ENCODE measurements around the gene AFF3. TPM values are rescaled to one million over a fixed set of nuclear protein-coding genes. Genes with fewer than 3 reads are reported as not detected.

The AFF3 gene
- total and polyA plus RNA-seq, 4 donors, result 0.48 to 5.3 (median 2.3) TPM

DNA sequence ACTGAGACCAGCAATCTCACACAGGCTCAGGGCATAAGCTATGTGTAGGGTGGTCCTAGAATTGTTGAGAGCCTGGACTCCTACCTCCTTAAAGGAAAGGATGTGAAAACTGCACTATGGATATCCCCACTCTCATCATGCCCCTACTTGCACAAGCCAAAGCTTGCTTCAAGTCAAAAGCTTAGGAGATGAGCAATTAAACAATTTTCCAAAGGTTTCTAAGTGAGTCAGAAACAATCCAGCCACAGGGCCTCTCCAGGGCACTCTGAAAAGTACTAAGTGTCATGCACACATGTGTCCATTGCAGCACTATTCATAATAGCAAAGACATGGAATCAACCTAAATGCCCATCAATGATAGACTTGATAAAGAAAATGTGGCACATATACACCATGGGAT, 215.4 kb downstream of the AFF3 start:
- H3K9ac ChIP-seq (ENCODE audit: low read depth in 1 of 2, low read length in 2 of 2), result no peak overlapping the region
- no peak overlapping the region for H3K4me3 ChIP-seq (ENCODE audit: low read depth in 1 of 3, low read length in 3 of 3)
- no peak overlapping the region for H3K27ac ChIP-seq (ENCODE audit: low read depth in 1 of 2, low read length in 2 of 2)
- TF ChIP-seq TAF1 (conservative IDR thresholded peaks at IDR 0.05) (no peak), NR2F2 (IDR thresholded peaks at IDR 0.05) (no peak), YY1 (IDR thresholded peaks at IDR 0.05) (no peak), GABPA (IDR thresholded peaks at IDR 0.05 in 1 of 2, conservative IDR thresholded peaks at IDR 0.05 in 1 of 2) (no peak), EGR1 (IDR thresholded peaks at IDR 0.05; ENCODE audit: low read depth in 2 of 2) (no peak)
- TF ChIP-seq, protein P1, sequence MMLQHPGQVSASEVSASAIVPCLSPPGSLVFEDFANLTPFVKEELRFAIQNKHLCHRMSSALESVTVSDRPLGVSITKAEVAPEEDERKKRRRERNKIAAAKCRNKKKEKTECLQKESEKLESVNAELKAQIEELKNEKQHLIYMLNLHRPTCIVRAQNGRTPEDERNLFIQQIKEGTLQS (IDR thresholded peaks at IDR 0.05), result no peak
- TF ChIP-seq, protein P2, sequence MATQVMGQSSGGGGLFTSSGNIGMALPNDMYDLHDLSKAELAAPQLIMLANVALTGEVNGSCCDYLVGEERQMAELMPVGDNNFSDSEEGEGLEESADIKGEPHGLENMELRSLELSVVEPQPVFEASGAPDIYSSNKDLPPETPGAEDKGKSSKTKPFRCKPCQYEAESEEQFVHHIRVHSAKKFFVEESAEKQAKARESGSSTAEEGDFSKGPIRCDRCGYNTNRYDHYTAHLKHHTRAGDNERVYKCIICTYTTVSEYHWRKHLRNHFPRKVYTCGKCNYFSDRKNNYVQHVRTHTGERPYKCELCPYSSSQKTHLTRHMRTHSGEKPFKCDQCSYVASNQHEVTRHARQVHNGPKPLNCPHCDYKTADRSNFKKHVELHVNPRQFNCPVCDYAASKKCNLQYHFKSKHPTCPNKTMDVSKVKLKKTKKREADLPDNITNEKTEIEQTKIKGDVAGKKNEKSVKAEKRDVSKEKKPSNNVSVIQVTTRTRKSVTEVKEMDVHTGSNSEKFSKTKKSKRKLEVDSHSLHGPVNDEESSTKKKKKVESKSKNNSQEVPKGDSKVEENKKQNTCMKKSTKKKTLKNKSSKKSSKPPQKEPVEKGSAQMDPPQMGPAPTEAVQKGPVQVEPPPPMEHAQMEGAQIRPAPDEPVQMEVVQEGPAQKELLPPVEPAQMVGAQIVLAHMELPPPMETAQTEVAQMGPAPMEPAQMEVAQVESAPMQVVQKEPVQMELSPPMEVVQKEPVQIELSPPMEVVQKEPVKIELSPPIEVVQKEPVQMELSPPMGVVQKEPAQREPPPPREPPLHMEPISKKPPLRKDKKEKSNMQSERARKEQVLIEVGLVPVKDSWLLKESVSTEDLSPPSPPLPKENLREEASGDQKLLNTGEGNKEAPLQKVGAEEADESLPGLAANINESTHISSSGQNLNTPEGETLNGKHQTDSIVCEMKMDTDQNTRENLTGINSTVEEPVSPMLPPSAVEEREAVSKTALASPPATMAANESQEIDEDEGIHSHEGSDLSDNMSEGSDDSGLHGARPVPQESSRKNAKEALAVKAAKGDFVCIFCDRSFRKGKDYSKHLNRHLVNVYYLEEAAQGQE (IDR thresholded peaks at IDR 0.05), result no peak
- H3K9me3 ChIP-seq (ENCODE audit: control insufficient read depth in 4 of 4, low read length in 3 of 4), result no peaks in the 10 kb centered on the region
- H3K27me3 ChIP-seq (ENCODE audit: control insufficient read depth in 4 of 4, insufficient read depth in 4 of 4, low read length in 3 of 4), result no peaks in the 10 kb centered on the region
- peaks cover 0 to 2% (median 0%) of the 10 kb centered on the region in 4 donors for H3K36me3 ChIP-seq (ENCODE audit: control insufficient read depth in 4 of 4, insufficient read depth in 3 of 4, low read depth in 1 of 4, low read length in 3 of 4)
- peaks cover 0 to 2% (median 0%) of the 10 kb centered on the region in 4 donors for H3K4me1 ChIP-seq (ENCODE audit: control insufficient read depth in 4 of 4, insufficient read depth in 4 of 4, low read length in 3 of 4)
- DNase-seq (ENCODE audit: low spot score), result no peak

DNA sequence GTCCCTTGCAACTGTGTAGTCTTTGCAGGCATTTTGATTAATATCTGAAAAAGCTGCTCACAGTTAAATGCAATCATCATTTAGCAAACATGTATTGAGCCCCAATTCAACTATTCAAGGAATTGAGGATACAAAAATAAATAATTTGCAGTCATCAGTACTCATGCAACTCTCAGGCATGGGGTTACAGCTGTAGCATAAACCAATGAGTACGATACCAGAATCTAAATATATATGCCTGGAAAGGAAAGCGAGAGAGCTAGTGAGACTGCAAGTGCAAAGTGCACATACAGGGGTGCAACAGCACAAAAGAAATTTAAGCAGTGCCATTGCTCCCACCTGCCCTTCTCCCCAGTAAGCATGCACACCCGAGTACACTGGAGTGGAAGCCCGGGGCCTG, 216.4 kb downstream of the AFF3 start:
- Histone ChIP-seq H3K4me3 (ENCODE audit: low read depth in 1 of 3, low read length in 3 of 3) (no peak overlapping the region), H3K4me1 (ENCODE audit: control insufficient read depth in 4 of 4, insufficient read depth in 4 of 4, low read length in 3 of 4) (peaks cover 0 to 2% (median 0%) of the 10 kb centered on the region in 4 donors), H3K27ac (ENCODE audit: low read depth in 1 of 2, low read length in 2 of 2) (no peak overlapping the region), H3K9me3 (ENCODE audit: control insufficient read depth in 4 of 4, low read length in 3 of 4) (no peaks in the 10 kb centered on the region), H3K27me3 (ENCODE audit: control insufficient read depth in 4 of 4, insufficient read depth in 4 of 4, low read length in 3 of 4) (no peaks in the 10 kb centered on the region), H3K36me3 (ENCODE audit: control insufficient read depth in 4 of 4, insufficient read depth in 3 of 4, low read depth in 1 of 4, low read length in 3 of 4) (peaks cover 0 to 2% (median 0%) of the 10 kb centered on the region in 4 donors), H3K9ac (ENCODE audit: low read depth in 1 of 2, low read length in 2 of 2) (no peak overlapping the region)
- TF ChIP-seq SP1 (IDR thresholded peaks at IDR 0.05), result no peak
- no peak for TF ChIP-seq NR2F2 (IDR thresholded peaks at IDR 0.05)
- no peak for TF ChIP-seq FOXA2 (IDR thresholded peaks at IDR 0.05)
- TF ChIP-seq GABPA (IDR thresholded peaks at IDR 0.05 in 1 of 2, conservative IDR thresholded peaks at IDR 0.05 in 1 of 2), result no peak
- no peak for TF ChIP-seq FOXA1 (IDR thresholded peaks at IDR 0.05)
- no peak for TF ChIP-seq HNF4G (IDR thresholded peaks at IDR 0.05)
- TF ChIP-seq TAF1 (conservative IDR thresholded peaks at IDR 0.05), result no peak
- no peak for TF ChIP-seq RXRA (IDR thresholded peaks at IDR 0.05)
- TF ChIP-seq EGR1 (IDR thresholded peaks at IDR 0.05; ENCODE audit: low read depth in 2 of 2), result no peak
- no peak for TF ChIP-seq ZBTB33 (IDR thresholded peaks at IDR 0.05)
- TF ChIP-seq, protein P2 (IDR thresholded peaks at IDR 0.05), result no peak
- TF ChIP-seq YY1 (IDR thresholded peaks at IDR 0.05), result no peak
- no peak for DNase-seq (ENCODE audit: low spot score)
- WGBS, result 95% methylated on average over 4 of the region's 4 CpGs

All from liver (tissue), 9 donors.